Measurements from ENCODE around the gene PAQR5.
"Not testable (repeated sequence)": the region's sequence is repeated elsewhere in the genome, so short reads cannot be mapped to it uniquely, and the experiment has no call there.

Gene PAQR5

DNA sequence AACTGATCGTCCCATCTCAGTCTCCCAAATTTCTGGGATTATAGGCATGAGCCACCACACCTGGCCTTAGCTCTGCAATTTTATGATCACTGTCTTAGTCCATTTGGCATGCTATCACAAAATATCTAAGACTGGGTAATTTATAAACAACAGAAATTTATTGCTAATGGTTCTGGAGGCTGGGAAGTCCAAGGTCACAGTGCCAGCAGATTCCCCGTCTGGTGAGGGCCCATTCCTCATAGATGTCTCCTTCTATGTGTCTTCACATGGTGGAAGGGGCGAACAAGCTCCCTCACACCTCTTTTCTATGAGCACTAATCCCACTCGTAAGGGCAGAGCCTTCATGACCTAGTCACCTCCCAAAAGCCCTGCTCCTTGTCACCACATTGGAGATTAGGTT lies 60.1 kb downstream of the PAQR5 start:
- no peak for DNase-seq

- DNase-seq: no peak
Measured at GRCh38 chr15:69359722-69360121, 61.0 kb downstream of the PAQR5 start.

- no peak for DNase-seq
Measured at GRCh38 chr15:69360642-69361041, 61.9 kb downstream of the PAQR5 start.

DNA sequence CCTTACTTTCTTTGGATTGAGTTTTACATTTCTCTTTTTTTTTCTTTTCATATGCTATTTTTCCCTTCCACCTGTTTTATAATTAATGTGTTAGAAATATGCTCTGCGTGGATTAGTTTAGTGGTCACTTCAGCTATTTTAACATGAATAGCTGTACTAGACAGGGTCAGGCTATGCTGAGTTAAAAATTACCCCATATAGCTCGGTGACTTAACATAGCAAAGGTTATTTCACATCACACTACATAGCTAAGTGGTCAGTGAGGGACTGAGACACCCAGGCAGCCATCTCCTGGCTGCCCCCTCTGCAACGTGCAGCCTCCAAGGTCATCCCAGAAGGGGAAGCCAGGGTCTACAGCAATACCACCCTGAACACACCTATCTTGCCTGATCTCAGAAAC lies 68.5 kb downstream of the PAQR5 start:
- no peak for DNase-seq

DNA sequence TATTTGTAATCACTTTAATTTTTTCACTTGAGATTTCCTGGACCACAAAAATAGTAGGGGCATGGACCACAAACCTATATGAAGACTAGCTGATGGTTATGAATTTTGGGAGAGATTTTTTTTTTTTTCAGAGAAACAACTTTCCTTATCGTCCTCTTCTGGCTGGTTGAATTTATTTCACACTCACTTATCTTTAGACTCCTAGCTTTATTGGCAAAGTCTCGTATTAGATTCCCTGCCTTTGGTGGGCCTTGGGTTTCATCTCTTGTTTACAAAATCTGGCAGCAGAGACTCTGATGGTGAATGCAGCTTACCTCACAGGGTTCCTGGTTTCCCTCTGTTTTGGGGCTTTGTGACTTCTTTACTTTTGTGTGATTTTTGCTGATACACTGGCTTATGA lies 70.9 kb downstream of the PAQR5 start:
- no peak for DNase-seq

- DNase-seq: no peak
Measured at GRCh38 chr15:69373406-69373805, 74.7 kb downstream of the PAQR5 start.

DNA sequence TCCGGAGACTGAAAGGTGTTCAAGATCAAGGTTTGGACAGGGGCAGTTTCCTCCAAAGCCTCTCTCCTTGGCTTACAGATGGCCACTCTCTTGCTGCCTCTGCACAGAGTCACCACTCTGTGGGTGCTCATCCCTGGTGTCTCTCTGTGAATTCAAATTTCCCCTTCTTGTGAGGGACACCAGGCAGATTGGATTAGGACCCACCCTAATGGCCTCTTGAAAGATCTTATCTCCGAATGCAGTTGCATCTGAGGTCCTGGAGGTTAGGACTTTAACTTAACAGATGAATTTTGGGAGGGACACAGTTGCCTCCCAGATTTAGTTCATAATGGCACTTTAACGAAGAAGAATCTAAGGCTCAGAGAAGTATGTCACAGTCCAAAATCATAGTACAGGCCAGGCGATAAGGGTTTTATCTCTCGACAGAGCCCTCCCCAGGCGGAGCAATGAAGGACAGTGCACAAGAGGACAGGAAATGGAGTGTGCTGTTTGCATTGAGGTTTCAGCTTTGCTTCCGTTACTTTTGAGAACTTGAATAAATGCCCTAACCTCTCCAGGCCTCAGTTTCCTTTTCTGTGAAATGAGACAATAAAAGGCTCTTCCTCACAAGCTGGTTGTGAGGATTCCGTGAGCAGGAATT lies 76.6 kb downstream of the PAQR5 start:
- no peak for DNase-seq

- no peak for DNase-seq
Measured at GRCh38 chr15:69377216-69377970, 78.7 kb downstream of the PAQR5 start.

DNA sequence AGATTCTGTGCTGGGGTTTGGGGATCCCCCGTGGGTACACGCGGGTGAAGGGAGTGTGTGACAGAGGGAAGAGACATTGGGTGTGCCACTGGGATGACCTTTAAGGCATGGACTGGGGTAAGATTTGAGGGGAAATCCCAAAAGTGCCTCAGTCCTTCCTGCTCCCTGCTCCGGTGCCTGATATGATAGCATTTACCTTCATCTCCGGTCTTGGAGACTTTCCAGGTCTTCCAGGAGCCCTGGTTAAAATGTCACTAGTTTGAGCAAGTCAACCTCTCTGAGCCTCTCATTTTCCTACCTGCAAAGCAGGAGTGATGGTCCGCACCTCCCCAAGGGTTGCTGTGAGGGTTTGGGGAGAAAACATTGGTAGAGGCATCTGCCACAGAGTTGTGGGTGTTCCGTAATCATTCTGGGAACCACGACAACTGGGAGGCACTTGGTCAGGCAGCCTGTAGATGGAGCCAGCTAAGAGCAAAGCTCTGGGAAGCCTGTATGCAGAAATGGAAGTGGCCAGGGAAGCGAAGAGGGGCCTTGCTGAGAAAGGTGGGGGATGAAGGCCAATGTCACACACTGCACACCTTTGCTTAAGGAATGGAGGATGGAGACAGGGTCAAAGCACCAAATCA lies 81.5 kb downstream of the PAQR5 start:
- no peak for DNase-seq

DNA sequence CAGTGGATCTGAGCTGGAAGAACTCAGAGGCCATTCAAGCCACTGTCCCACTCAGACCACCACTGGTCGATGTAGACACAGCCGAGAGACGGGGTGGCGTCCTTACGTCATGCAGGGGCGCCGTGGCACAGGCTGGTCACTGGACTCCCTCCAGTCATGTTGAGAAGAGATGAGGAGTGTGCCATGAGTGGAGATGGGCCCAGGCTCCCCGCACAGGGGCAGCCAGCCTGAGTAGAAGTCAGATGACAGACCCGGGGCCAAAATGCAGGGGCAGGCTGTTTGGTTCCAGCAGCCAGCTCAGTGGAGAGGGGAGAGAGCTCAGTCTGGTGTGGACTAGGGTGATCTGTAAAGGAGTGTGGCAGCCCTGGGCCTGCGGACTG lies 82.0 kb downstream of the PAQR5 start:
- no peak for DNase-seq

DNA sequence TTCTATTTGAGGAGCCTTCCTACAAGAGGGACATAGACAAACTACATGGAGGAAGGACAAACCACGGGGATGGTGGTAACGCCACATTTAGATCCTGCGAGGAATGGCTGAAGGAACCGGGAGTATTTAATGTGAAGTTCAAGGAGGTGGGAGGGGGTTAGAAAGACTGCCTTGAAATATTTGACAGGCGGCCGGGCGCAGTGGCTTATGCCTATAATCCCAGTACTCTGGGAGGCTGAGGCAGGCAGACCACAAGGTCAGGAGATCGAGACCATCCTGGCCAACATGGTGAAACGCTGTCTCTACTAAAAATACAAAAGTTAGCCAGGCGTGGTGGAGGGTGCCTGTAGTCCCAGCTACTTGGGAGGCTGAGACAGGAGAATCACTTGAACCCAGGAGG lies 83.5 kb downstream of the PAQR5 start:
- DNase-seq: not testable (repeated sequence)

DNA sequence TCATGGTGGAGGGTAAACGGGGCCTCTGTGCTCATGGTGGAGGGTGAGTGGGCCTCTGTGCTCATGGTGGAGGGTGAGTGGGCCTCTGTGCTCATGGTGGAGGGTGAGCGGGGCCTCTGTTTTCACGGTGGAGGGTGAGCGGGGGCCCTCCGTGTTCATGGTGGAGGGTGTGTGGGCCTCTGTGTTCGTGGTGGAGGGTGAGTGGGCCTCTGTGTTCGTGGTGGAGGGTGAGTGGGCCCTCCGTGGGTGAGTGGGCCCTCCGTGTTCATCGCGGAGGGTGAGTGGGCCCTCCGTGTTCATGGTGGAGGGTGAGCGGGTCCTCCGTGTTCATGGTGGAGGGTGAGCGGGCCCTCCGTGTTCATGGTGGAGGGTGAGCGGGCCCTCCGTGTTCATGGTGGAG lies 85.4 kb downstream of the PAQR5 start:
- not testable (repeated sequence) for DNase-seq

DNA sequence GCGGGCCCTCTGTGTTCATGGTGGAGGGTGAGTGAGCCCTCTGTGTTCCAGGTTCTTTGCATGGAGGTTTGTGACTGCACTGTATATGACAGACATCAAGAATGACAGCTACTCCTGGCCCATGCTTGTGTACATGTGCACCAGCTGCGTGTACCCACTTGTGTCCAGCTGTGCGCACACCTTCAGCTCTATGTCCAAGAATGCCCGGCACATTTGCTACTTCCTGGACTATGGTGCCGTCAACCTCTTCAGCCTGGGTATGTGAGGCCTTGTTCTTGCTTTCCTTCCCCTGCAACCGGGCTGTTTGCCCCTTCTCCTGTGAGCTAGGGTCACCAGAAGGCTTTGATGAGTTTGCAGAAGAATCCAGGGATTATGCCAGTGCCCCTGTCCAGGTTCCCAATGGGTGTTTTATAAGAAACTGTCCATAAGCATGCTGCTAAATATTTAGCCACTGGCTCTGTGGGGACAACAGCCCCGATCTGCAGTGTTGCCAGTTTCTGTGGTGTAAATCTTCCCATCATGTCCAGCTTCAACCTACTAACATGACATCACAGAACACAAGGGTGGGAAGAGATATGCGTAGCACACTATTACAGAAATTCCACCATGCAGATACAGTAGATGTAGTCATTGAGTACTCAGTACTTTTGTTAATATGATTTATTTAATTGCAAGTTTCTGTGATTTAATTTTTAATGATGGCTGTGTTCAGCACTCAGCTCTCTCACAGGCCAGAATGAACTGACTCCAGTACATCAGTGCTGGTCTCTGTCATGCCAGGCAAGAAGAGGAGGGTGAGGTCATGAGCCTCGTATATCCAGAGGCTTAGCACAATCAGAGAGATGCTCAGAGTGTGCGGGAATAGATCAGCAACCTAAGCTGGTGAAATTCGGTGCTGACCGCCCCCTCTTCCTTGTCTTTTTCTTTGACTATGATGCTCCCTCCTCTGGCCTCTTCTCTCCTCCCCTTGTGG lies 86.2 kb downstream of the PAQR5 start:
- DNase-seq: no peak

- DNase-seq: no peak
Measured at GRCh38 chr15:69385831-69386230, 87.1 kb downstream of the PAQR5 start.

- no peak for DNase-seq
Measured at GRCh38 chr15:69386284-69386683, 87.6 kb downstream of the PAQR5 start.

DNA sequence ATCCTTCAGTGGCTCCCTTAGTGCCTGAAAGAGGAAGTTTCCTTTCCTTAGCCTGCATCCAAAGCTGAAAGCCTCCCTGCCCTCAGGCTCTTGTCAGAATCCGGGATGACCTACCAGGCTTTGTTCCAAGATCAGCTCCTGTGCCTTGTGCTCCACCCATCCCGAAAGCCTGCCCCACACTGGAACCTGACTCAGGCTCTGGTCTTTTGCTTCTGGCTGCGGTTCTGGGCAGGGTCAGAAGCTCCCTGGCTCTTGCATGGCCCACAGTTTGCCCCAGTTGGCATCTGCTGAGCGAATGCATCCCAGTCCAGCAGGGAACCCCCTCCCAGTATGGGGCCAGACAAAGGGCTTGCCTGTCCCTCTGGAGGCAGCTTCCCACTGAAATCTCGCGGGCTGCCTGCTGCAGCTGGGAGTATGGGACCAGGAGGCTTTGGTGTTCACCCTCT lies 89.6 kb downstream of the PAQR5 start:
- no peak for DNase-seq

DNA sequence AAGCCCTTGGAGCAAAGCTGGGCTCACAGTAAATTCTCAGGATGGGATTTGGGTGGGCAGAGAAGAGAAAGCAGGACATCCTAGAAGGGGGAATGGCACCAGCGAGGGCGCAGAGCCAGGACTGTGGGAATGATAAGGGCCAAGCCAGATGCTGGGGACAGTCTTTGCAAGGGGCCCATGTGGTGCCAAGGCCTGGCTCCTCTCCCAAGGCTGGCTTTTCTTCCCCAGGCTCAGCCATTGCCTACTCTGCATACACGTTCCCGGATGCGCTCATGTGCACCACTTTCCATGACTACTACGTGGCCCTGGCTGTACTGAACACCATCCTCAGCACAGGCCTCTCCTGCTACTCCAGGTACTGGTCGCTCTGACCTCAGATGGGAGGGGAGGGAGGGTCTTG lies 90.7 kb downstream of the PAQR5 start:
- DNase-seq: no peak

DNA sequence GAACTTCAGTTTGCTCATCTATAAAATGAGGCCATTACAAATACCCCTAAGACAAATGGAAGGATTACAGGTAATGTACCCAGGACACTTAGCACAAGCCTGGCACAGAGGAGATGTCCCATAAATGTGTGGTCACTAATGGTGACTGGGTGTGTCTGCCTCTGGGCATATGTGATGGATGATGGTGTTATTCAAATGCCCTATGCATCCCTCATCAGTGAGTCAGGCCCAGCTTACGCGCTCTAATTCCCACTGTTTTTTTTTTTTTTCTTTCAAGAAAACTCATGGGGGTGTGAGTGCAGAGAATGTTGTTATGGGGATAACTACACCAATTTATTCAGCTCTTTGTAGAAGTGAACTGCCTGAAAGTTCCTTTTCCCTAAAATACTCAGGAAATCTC lies 91.9 kb downstream of the PAQR5 start:
- no peak for DNase-seq

DNA sequence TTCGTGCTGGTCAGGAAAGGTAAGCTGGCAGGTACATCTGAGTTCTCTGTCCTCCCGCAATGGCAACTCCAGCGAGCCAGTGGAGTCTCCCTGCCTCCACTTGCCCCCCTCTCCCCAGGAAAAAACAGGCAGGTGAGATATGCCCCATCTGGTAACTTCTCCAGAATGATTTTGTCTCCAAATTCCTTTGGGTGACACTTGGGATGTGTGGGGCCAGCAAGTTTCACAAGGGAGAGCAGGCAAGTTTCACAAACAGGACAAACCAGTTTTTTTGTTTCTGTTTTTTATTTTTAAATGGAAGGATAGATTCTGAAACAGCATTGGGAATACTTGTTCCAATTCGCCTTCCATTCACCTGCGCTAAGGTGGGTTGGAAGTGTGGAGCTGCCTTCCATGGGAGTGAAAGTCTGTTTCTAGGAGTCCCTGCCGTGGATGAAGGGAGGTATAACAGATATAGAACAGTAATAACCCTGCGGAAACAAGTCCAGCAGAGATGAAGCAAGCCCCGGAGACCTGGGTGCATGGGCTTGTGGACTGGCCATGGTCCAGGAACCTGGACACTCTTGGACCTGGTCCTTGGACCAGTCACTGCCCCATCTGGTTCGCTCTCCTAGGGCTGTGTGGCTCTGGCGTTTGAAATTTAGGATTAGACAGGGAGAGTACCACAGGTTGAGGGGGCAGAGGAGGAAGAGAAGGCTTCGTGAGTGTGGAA lies 92.5 kb downstream of the PAQR5 start:
- DNase-seq: no peak

GRCh38 chr15:69392352-69392751 lies 93.6 kb downstream of the PAQR5 start:
- no peak for DNase-seq

GRCh38 chr15:69393831-69394491 lies 95.2 kb downstream of the PAQR5 start:
- no peak for DNase-seq

Data from NK-92 treated with Interleukin-12 subunit alpha and Interleukin-12 subunit beta, amount 100 ng/mL, for 24 hours (cell line).